GM08714 (cell line): ENCODE data around the gene ITGB7.

ENCODE experiments used
- H3K4me3 ChIP-seq: fragments of 200-500 bp; sonication (Bioruptor generic); 2 replicates; pipeline ENCODE4 v1.5.1; 2014; ENCODE audit warnings: mild to moderate bottlenecking, low read length, inconsistent platforms
- ZNF274 ChIP-seq: IDR thresholded peaks from 2 replicates; pipeline ENCODE4 v1.6.1; 2012; ENCODE audit warnings: mild to moderate bottlenecking, low read depth, low read length

The ITGB7 gene, protein sequence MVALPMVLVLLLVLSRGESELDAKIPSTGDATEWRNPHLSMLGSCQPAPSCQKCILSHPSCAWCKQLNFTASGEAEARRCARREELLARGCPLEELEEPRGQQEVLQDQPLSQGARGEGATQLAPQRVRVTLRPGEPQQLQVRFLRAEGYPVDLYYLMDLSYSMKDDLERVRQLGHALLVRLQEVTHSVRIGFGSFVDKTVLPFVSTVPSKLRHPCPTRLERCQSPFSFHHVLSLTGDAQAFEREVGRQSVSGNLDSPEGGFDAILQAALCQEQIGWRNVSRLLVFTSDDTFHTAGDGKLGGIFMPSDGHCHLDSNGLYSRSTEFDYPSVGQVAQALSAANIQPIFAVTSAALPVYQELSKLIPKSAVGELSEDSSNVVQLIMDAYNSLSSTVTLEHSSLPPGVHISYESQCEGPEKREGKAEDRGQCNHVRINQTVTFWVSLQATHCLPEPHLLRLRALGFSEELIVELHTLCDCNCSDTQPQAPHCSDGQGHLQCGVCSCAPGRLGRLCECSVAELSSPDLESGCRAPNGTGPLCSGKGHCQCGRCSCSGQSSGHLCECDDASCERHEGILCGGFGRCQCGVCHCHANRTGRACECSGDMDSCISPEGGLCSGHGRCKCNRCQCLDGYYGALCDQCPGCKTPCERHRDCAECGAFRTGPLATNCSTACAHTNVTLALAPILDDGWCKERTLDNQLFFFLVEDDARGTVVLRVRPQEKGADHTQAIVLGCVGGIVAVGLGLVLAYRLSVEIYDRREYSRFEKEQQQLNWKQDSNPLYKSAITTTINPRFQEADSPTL

GRCh38 chr12:53207042-53207441, at the start of gene ITGB7:
Gene ITGB7 (minus strand): TSS chr12:53207251. CDS start chr12:53200443, 6,808 bp downstream.
- peak within 1 kb of the TSS; percentile 81 for H3K4me3 ChIP-seq
- TF ChIP-seq ZNF274 = no peak

GRCh38 chr12:53255996-53256395, 48.9 kb upstream of the ITGB7 start:
- TF ChIP-seq ZNF274 = no peak
- no peak overlapping the region for H3K4me3 ChIP-seq

GRCh38 chr12:53254816-53255545, 47.9 kb upstream of the ITGB7 start:
- no peak overlapping the region for H3K4me3 ChIP-seq
- no peak for TF ChIP-seq ZNF274

GRCh38 chr12:53253298-53253697, 46.2 kb upstream of the ITGB7 start:
- TF ChIP-seq ZNF274 = no peak
- H3K4me3 ChIP-seq = no peak overlapping the region

DNA sequence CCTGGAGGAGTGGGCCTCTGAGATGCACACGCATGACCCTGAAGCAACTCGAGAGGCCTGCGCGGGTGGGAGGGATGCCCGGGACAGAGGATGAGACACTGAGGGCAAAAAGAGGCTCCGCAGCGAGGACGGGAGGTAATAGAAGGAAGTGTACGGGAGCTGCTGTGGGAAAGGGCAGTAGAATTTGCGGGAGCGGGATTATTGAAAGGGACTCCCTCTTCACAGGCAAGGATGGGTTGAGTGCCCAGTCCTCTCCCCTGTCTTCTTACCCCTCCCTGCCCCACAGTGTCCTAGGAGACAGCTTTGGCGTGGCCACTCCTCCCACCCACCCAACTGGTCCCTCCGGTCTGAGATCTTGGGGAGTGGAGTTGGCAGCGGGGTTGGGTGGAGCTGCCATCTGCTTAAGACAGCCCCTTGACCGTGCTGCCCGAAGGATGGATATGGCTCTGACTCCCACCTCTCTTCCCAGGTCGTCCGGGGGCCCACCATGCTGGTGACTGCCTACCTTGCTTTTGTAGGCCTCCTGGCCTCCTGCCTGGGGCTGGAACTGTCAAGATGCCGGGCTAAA, 45.4 kb upstream of the ITGB7 start:
- TF ChIP-seq ZNF274 = no peak
- H3K4me3 ChIP-seq = peak overlapping the region; percentile 85

DNA sequence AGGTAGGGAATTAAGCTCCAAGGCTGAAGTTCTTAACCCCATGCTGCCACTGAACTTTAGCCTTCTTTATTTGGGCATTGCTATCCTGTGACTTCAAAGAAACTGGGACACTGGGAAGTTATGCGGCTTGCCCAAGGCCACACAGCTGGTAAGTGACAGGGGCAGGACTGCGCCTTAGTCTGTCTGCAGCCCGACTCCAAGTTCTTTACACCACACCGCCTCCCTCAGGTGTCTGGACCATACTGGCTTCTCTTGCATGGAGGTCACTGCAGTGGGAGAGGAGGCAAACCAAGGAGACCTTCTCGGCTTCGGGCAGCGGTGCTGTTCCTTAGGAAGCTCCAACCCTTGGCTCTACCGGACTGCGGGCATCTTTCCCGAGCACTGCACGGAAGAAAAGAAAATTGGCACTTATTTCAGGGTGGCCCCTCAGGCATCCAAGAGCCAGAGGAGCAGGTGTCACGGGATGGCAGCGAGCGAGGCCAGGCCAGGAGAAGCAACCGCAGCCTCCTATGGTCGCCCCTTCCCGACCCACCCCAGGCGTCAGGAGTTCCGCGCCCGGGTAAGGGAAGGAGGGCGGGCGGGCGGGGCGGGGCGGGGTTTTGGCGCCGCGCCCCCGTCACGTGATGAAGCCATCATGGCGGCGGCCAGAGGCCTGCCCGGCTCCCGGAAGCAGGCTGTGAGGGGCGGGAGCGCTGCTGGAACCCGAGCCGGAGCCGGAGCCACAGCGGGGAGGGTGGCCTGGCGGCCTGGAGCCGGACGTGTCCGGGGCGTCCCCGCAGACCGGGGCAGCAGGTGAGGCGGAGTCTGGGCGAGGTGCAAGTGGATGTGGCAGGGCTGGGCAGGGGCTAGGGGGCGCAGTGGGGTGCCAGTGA, 44.7 kb upstream of the ITGB7 start:
- peak overlapping the region; percentile 85 for H3K4me3 ChIP-seq
- no peak for TF ChIP-seq ZNF274

- H3K4me3 ChIP-seq = no peak overlapping the region
- TF ChIP-seq ZNF274 = no peak
Observed at GRCh38 chr12:53245286-53245685, 38.2 kb upstream of the ITGB7 start.

- H3K4me3 ChIP-seq = no peak overlapping the region
- TF ChIP-seq ZNF274 = no peak
Observed at GRCh38 chr12:53244337-53244736, 37.3 kb upstream of the ITGB7 start.

GRCh38 chr12:53241623-53242412, 34.8 kb upstream of the ITGB7 start:
- TF ChIP-seq ZNF274 = no peak
- H3K4me3 ChIP-seq = no peak overlapping the region

- no peak overlapping the region for H3K4me3 ChIP-seq
- TF ChIP-seq ZNF274 = no peak
Observed at GRCh38 chr12:53239643-53240258, 32.7 kb upstream of the ITGB7 start.

DNA sequence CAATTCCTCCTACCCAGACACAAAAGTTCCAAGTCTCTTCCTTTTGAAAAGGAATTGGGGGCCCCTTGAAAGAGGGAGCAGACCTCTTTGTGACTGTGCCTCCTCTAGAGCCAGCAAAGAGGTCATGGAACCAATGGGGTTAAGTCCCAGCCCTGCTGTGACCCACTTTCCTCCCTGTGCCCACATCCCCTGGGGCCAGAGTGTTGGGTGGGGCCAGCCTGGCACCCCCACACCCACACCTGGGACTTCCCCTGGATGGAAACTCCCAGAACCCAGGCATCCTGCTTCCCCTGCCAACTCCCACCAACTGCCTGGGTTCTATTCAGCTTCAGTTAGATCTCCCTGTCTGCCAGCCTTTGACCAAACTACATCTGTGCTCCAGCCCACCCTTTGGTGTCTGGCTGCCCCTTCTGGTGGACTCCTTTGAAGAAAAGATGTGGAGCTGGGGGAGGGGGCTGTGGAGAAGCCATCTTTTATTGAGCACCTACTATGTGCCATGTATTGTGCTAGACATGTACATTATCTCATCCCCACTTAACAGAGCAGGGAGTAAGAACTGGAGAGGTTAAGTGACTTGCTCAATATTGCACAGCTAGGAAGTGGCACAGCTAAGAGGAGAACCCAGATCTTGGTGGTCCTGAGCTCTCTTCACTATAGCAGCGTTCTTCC, 29.5 kb upstream of the ITGB7 start:
- no peak for TF ChIP-seq ZNF274
- no peak overlapping the region for H3K4me3 ChIP-seq
